ENCODE results near the gene COL6A1.

- TF ChIP-seq, protein P1, sequence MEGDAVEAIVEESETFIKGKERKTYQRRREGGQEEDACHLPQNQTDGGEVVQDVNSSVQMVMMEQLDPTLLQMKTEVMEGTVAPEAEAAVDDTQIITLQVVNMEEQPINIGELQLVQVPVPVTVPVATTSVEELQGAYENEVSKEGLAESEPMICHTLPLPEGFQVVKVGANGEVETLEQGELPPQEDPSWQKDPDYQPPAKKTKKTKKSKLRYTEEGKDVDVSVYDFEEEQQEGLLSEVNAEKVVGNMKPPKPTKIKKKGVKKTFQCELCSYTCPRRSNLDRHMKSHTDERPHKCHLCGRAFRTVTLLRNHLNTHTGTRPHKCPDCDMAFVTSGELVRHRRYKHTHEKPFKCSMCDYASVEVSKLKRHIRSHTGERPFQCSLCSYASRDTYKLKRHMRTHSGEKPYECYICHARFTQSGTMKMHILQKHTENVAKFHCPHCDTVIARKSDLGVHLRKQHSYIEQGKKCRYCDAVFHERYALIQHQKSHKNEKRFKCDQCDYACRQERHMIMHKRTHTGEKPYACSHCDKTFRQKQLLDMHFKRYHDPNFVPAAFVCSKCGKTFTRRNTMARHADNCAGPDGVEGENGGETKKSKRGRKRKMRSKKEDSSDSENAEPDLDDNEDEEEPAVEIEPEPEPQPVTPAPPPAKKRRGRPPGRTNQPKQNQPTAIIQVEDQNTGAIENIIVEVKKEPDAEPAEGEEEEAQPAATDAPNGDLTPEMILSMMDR (IDR thresholded peaks at IDR 0.05; ENCODE audit: low read length), result no peak
- no peak for TF ChIP-seq EZH2 (IDR thresholded peaks at IDR 0.05; ENCODE audit: borderline replicate concordance, low read length)
These were observed 7.9 kb downstream of the COL6A1 start for GRCh38 chr21:45989355-45990048.
